B cell (primary cell): ENCODE data around the gene ZNF732. TPM values are rescaled to one million over a fixed set of nuclear protein-coding genes. Genes with fewer than 3 reads are reported as not detected.

Source experiments
- ATAC-seq: fragments of 200-7000 bp; cut with Tn5 transposase; one replicate; pipeline ENCODE4 v1.10.0; 2021; ENCODE audit warnings: low read depth, mild to moderate bottlenecking, moderate number of reproducible peaks, moderate library complexity
- CTCF ChIA-PET: fragments of 350-600 bp; sonication (Branson Sonifier 250); formaldehyde crosslinking; loops from one replicate; lab custom pipeline; 2021; ENCODE audit warnings: antibody characterized with exemption, inconsistent platforms; lab: Charles Lee
- POLR2A ChIA-PET: fragments of 350-600 bp; sonication (Branson Sonifier 250); formaldehyde crosslinking; loops from one replicate; lab custom pipeline; 2021; ENCODE audit warnings: antibody characterized with exemption; lab: Charles Lee
- DNase-seq: peaks from one replicate; pipeline ENCODE4 v3.0.0; 2013
- H2AFZ ChIP-seq: 2 replicates; pipeline ENCODE4 v1.6.1; 2012; ENCODE audit warnings: mild to moderate bottlenecking, low read depth, low read length; ENCODE audit not compliant: insufficient read depth, poor library complexity, severe bottlenecking
- H3K27ac ChIP-seq, 2 donors: 1 replicate in 1 of 2; 2 replicates in 1 of 2; pipeline ENCODE4 v1.5.1; 2012 to 2013; ENCODE audit warnings: low read length in 2 of 2, mild to moderate bottlenecking in 2 of 2, moderate library complexity in 1 of 2
- H3K27me3 ChIP-seq, 4 experiments: fragments of 200-600 bp in 1 of 4; sonication (generic) in 1 of 4; replicated peaks in 1 of 4; 1 replicate in 2 of 4; 2 replicates in 2 of 4; pipeline versions ENCODE4 v1.6.1 to v1.7.0; 2013 to 2016; ENCODE audit warnings: low read length in 3 of 4, mild to moderate bottlenecking in 2 of 4, mixed read lengths in 1 of 4, moderate library complexity in 1 of 4; ENCODE audit not compliant: insufficient read depth in 4 of 4, control insufficient read depth in 3 of 4; ENCODE audit errors: control extremely low read depth in 1 of 4
- H3K36me3 ChIP-seq, 2 experiments: replicated peaks in 1 of 2; 1 replicate in 1 of 2; 2 replicates in 1 of 2; pipeline versions ENCODE4 v1.6.1 to v1.7.1; 2013; ENCODE audit warnings: low read length in 1 of 2; ENCODE audit not compliant: insufficient read depth in 2 of 2, control insufficient read depth in 1 of 2; ENCODE audit errors: control extremely low read depth in 1 of 2, extremely low read depth in 1 of 2
- H3K4me1 ChIP-seq, 2 donors: fragments of 200-600 bp in 1 of 2; sonication (generic) in 1 of 2; 1 replicate in 1 of 2; 2 replicates in 1 of 2; pipeline versions ENCODE4 v1.5.1 to v1.6.1; 2013 to 2017; ENCODE audit warnings: low read length in 2 of 2; ENCODE audit not compliant: control insufficient read depth in 2 of 2, insufficient read depth in 2 of 2
- H3K4me2 ChIP-seq: replicated peaks from 2 replicates; pipeline ENCODE3; 2012; ENCODE audit warnings: mild to moderate bottlenecking, low read depth, low read length; ENCODE audit not compliant: poor library complexity, severe bottlenecking
- H3K4me3 ChIP-seq, 5 experiments: fragments of 200-600 bp in 1 of 5; sonication (generic) in 1 of 5; 1 replicate in 3 of 5; 2 replicates in 2 of 5; pipeline versions ENCODE4 v1.5.1 to v1.7.0; 2011 to 2016; ENCODE audit warnings: low read length in 4 of 5, mild to moderate bottlenecking in 4 of 5, low read depth in 2 of 5, control low read depth in 1 of 5, moderate library complexity in 1 of 5; ENCODE audit not compliant: insufficient read depth in 1 of 5; ENCODE audit errors: control extremely low read depth in 1 of 5, extremely low read depth in 1 of 5
- H3K79me2 ChIP-seq: fragments of 200-600 bp; sonication (generic); one replicate; pipeline ENCODE4 v1.6.0; 2016; ENCODE audit warnings: low read length; ENCODE audit not compliant: control insufficient read depth, insufficient read depth
- H3K9ac ChIP-seq: fragments of 200-600 bp; sonication (generic); 2 replicates; pipeline ENCODE4 v1.6.1; 2017; ENCODE audit warnings: mild to moderate bottlenecking, low read length, moderate library complexity
- H3K9me3 ChIP-seq, 3 donors: one replicate each; pipeline versions ENCODE4 v1.6.1 to v1.7.1; 2013; ENCODE audit warnings: low read length in 2 of 3; ENCODE audit not compliant: control insufficient read depth in 2 of 3, insufficient read depth in 1 of 3; ENCODE audit errors: control extremely low read depth in 1 of 3
- H4K20me1 ChIP-seq: 2 replicates; pipeline ENCODE4 v1.6.0; 2012; ENCODE audit warnings: mild to moderate bottlenecking, low read length; ENCODE audit not compliant: insufficient read depth, control insufficient read depth, poor library complexity, severe bottlenecking
- H3K27ac Mint-ChIP-seq: one replicate; pipeline ENCODE4 v1.8.0; 2021; ENCODE audit warnings: mixed read lengths
- H3K27me3 Mint-ChIP-seq: one replicate; pipeline ENCODE4 v1.8.0; 2021; ENCODE audit warnings: mixed read lengths
- H3K4me1 Mint-ChIP-seq: one replicate; pipeline ENCODE4 v1.8.0; 2021; ENCODE audit warnings: mixed read lengths
- H3K4me3 Mint-ChIP-seq: one replicate; pipeline ENCODE4 v1.8.0; 2021; ENCODE audit warnings: mixed read lengths
- H3K9me3 Mint-ChIP-seq: one replicate; pipeline ENCODE4 v1.8.0; 2022; ENCODE audit warnings: mixed read lengths; ENCODE audit not compliant: insufficient read depth
- EZH2 ChIP-seq: IDR thresholded peaks from 2 replicates; pipeline ENCODE4 v1.6.1; 2012; ENCODE audit warnings: borderline replicate concordance, low read depth, mild to moderate bottlenecking, moderate library complexity, low read length; ENCODE audit not compliant: insufficient read depth, poor library complexity, severe bottlenecking
- WGBS: methylation state at CpG from one replicate; pipeline ENCODE4 v1.1.5; 2013; ENCODE audit warnings: missing lambda C conversion rate; ENCODE audit not compliant: insufficient coverage; 5-methylcytosine and 5-hydroxymethylcytosine counted together
- intact Hi-C: fragments of 100-400 bp; cut with micrococcal nuclease; formaldehyde crosslinking; loops from one replicate; pipeline ENCODE4 v1.10.0; 2022
- polyA plus RNA-seq: library from polyadenylated mRNA; depleted of rRNA; stranded (reverse); fragments of >200 nt; gene quantifications from 2 replicates; pipeline ENCODE4 v1.2.3, GENCODE V29; 2012
- total RNA-seq, 2 donors: library from RNA; stranded (reverse); fragments of 120-200 nt in 1 of 2; gene quantifications; 1 replicate in 1 of 2; 2 replicates in 1 of 2; pipeline versions ENCODE4 v1.2.3 to v1.2.4, GENCODE V29; 2013 to 2022
- TF ChIP-seq, protein P1 (sequence below): fragments of 200-600 bp; IDR thresholded peaks from one replicate; pipeline ENCODE4 v1.8.0; 2022; ENCODE audit warnings: antibody characterized with exemption, mild to moderate bottlenecking

Gene ZNF732
- total and polyA plus RNA-seq, 2 donors (not counting 1 experiment from before 2014, with no cell fraction given) = not detected

DNA sequence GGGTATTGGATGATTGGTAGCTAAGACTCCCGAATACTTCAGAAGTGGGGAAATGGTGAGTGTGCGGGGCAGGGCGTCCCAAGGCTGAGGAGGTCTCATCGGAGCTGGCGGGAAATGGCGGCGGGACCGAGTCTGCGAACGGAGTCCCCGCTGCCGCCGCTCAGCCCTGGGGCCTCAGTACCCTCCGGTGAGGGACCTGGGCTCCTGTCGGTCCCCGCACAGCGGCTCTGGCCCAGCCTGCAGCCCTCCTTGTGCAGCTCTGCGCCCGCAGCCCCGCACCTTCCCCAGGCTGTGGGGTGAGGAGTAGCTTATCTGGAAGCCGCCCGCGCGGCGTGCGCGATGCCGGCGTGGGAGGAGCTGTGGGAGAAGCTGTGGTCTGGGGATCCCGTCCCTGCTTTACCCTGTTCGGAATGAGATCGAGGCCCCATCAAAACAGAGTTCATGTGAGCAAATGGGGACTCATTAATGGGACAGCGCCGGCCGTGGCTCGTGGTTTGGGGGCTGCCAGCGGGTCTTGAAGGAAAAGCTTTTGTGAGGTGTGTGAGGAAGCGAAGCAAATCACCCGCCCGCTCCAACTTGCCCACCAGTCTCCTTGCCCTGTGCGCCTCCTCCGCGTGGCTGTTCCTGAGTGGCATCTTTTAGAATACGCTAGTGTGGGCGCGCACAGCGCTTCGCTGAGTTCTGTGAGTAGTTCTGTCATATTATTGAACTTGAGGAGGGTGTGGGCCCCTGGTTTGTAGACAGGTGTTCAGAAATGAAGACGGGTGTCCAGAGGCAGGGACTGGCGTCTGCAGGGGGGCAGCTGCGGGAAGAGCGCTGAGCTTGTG is 32.9 kb upstream of the ZNF732 start:
- peaks cover 5 to 23% (median 22%) of the 10 kb centered on the region in 3 donors for H3K9me3 ChIP-seq
- ATAC-seq (peak; percentile 28), DNase-seq (peak; percentile 42)
- intact Hi-C loops = loop anchor here (1.0 to 5.0 kb wide), 7 partner anchors 93 to 584 kb away; partner anchors contain the start of genes PIGG, ZNF718 and ZNF721
- peak overlapping the region; percentile 91 to 95 for H3K27ac ChIP-seq
- H3K4me1 ChIP-seq = peaks cover 16 to 22% of the 10 kb centered on the region in 2 donors
- H3K27me3 Mint-ChIP-seq = no peaks in the 10 kb centered on the region
- peak overlapping the region; percentile 75 for H3K4me2 ChIP-seq
- H3K4me1 Mint-ChIP-seq = peaks cover 41% of the 10 kb centered on the region
- H3K4me3 Mint-ChIP-seq = peak overlapping the region; percentile 100
- WGBS = 6% methylated on average over 47 of the region's 52 CpGs
- H3K36me3 ChIP-seq = peaks cover 2 to 15% of the 10 kb centered on the region in 2 experiments
- ChIA-PET CTCF (interaction anchor here (0.7 kb wide), 1 partner anchor 8 kb away, joined by 3 read pairs; no protein-coding TSS in a partner anchor), POLR2A (interaction anchor here (0.8 to 2.5 kb wide), 5 partner anchors 9 to 336 kb away, joined by 3 to 11 read pairs (median 4); partner anchors contain the start of genes ATP5ME, MYL5 and ZNF718)
- H4K20me1 ChIP-seq = no peaks in the 10 kb centered on the region
- peaks cover 55% of the 10 kb centered on the region for H3K79me2 ChIP-seq
- peak overlapping the region; percentile 78 for H2AFZ ChIP-seq
- H3K9ac ChIP-seq = peak overlapping the region; percentile 78
- peak overlapping the region; percentile 100 for H3K27ac Mint-ChIP-seq
- peaks cover 7% of the 10 kb centered on the region for H3K9me3 Mint-ChIP-seq
- H3K27me3 ChIP-seq = no peaks in the 10 kb centered on the region
- TF ChIP-seq, protein P1, sequence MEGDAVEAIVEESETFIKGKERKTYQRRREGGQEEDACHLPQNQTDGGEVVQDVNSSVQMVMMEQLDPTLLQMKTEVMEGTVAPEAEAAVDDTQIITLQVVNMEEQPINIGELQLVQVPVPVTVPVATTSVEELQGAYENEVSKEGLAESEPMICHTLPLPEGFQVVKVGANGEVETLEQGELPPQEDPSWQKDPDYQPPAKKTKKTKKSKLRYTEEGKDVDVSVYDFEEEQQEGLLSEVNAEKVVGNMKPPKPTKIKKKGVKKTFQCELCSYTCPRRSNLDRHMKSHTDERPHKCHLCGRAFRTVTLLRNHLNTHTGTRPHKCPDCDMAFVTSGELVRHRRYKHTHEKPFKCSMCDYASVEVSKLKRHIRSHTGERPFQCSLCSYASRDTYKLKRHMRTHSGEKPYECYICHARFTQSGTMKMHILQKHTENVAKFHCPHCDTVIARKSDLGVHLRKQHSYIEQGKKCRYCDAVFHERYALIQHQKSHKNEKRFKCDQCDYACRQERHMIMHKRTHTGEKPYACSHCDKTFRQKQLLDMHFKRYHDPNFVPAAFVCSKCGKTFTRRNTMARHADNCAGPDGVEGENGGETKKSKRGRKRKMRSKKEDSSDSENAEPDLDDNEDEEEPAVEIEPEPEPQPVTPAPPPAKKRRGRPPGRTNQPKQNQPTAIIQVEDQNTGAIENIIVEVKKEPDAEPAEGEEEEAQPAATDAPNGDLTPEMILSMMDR = no peak
- TF ChIP-seq EZH2 = no peak
- peak overlapping the region; percentile 61 to 90 (median 82) for H3K4me3 ChIP-seq
